Cardiac fibroblast (primary cell): ENCODE measurements around the gene TP53AIP1.

Experiments used
- DNase-seq, 2 donors: peaks; one replicate each; pipeline versions ENCODE4 v3.0.0 to v3.0.0-alpha.2; 2010; ENCODE audit warnings: low read depth in 2 of 2
- H3K4me3 ChIP-seq, 2 donors: replicated peaks in 1 of 2; 1 replicate in 1 of 2; 2 replicates in 1 of 2; pipeline ENCODE4 v1.5.1; 2011; ENCODE audit warnings: low read depth in 2 of 2, low read length in 2 of 2, mild to moderate bottlenecking in 2 of 2, moderate library complexity in 1 of 2
- TF ChIP-seq, protein P1 (sequence below): IDR thresholded peaks from one replicate; pipeline ENCODE4 v1.5.1; 2011; ENCODE audit warnings: low read depth, mild to moderate bottlenecking, low read length, inconsistent platforms

TP53AIP1 gene

DNA sequence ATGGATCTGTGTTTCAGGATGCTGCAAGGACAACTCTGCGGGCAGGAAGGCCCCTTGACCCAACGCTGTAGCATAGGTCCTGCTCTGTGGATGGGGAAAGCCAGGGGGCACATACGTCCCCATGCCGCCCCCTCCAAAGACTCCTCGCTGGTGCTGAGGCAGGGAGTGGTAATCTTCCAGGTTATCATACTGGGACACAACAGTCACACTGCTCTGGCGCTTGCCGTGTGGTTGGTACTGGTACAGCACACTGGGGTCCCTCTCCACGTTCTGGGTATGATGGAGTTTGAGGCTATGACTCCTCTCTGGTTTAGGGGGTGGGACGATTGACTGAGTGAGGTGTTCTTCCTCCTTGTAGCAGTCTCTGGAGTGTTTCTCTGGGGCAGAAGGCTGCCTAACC is 26.2 kb upstream of the TP53AIP1 start:
- no peak for DNase-seq
- TF ChIP-seq, protein P1, sequence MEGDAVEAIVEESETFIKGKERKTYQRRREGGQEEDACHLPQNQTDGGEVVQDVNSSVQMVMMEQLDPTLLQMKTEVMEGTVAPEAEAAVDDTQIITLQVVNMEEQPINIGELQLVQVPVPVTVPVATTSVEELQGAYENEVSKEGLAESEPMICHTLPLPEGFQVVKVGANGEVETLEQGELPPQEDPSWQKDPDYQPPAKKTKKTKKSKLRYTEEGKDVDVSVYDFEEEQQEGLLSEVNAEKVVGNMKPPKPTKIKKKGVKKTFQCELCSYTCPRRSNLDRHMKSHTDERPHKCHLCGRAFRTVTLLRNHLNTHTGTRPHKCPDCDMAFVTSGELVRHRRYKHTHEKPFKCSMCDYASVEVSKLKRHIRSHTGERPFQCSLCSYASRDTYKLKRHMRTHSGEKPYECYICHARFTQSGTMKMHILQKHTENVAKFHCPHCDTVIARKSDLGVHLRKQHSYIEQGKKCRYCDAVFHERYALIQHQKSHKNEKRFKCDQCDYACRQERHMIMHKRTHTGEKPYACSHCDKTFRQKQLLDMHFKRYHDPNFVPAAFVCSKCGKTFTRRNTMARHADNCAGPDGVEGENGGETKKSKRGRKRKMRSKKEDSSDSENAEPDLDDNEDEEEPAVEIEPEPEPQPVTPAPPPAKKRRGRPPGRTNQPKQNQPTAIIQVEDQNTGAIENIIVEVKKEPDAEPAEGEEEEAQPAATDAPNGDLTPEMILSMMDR, result no peak
- H3K4me3 ChIP-seq, result no peak overlapping the region

DNA sequence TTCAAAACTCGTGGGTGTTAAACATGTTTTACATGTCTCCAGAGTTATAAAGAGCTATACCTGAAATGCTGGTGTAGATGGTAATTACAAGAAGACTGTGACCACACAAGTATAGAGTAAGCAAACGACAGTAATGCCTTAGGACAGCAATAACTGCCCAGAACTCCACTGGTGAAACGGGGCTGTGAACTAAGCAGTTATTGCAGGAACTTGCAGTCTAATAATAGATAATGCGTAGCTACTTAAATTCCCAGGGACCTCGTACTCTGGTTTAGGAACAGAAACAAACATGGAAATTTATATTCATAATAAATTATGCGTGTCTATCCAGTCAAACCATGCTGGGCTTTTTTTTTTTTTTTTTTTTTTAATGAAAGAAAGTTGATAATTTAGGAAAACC is 24.9 kb upstream of the TP53AIP1 start:
- no peak for DNase-seq
- TF ChIP-seq, protein P1, result no peak
- no peak overlapping the region for H3K4me3 ChIP-seq

DNA sequence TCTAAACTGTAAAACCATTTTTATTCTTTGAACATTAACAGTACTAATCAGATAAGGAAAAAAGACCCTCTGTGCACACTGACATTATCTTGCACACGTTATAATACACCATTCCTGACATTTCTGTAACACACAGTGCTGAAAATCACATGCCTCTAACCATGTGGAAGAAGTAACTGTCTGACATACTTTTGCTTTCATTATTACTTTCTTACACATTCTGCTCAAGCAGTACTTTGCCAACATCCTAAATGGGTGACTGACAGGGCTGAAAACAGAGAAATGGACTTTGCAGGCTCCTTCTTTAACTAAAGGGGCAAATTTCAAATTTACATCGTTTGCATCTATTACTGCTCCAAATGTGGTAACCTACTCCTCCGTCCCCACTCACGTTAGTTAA is 22.8 kb upstream of the TP53AIP1 start:
- DNase-seq, result peak in 1 of 2 donors; percentile 11
- H3K4me3 ChIP-seq, result no peak overlapping the region
- TF ChIP-seq, protein P1, result no peak

DNA sequence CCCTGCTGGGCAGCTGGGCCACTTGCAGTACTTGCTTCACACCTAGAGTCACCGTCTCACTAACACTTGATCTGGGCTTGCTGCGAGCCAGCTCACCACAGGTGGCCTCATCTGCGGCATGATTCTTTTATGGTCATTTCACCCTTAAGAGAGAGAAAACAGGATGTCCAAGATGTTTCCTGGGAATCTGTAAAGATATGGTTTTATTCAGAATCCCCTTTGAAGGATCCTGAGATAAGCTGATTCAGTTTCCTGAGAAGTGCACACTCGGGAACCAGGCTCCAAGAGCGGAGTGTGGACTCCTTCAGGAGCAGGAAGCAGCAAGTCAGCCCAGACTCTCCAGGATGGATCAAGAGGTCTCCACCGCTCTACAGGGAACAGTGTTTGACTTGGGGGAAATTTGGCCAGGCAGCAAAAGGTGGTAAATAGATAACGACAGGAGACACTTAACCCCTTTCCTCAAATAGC is 21.8 kb upstream of the TP53AIP1 start:
- DNase-seq, result no peak
- H3K4me3 ChIP-seq, result no peak overlapping the region
- TF ChIP-seq, protein P1, result no peak

DNA sequence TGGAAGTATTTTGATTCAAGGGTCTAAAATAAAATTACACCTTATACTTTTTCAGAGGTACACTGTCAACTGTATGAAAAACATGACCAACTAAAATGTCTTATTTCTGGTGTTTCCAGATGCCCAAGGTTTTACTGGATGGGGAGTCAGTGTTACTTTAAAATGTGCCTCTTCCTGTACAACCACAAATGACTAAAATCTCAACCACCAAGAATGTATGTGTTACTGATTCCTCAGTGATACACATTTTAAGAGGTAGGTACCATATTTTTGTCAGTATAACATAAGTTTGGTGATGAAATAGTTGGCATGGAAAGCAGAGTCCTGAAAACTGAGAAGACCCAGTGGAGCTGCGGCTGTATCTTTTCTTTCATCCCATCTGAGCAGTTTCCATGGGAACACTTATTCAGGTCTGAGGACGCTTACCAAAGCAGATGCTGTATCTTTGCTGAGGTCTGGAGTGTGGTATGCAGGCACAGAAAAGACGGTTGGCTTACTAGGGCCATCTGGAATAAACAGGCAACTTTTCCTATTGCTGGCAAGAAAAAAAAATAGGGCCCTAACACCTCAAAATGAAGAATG is 21.2 kb upstream of the TP53AIP1 start:
- H3K4me3 ChIP-seq, result no peak overlapping the region
- peak in 1 of 2 donors; percentile 17 for DNase-seq
- TF ChIP-seq, protein P1, result no peak

DNA sequence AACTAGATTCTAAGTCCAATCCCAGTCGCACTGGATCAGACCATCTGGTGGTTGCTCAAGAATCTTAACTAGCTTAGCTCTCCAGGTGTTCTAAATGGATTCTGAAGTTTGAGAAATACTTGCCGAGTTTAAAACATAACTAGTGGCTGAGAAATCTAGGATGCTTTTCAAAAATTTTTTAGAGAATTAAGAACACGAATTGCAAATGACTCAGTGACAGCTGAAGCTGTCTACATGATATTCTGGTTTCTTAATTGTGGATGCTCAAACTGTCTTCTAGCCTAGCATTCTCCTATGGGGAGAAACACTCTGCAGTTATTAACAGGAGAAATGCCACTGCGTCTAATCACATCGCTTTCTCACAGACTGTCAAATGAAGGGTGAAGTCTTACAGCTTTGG is 20.2 kb upstream of the TP53AIP1 start:
- TF ChIP-seq, protein P1, result no peak
- no peak overlapping the region for H3K4me3 ChIP-seq
- DNase-seq, result no peak

DNA sequence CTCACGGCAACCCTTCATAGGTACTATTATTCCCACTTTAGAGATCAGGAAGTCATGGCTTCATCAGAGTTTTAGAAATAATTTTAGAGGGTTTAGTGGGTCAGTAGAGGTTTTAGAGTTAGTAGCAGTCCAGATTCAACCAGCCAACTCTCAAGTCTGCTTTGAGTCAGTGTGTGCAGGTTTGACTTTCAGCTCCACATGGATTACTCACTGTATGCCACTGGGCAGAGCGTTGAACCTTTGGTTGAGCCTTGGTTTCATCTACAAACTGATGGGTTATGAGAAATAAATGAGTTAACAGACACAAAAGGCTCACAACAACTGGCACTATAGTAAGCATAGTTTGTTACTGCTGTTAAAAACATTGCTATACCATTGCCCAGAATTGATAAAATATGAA is 19.0 kb upstream of the TP53AIP1 start:
- TF ChIP-seq, protein P1, result no peak
- H3K4me3 ChIP-seq, result no peak overlapping the region
- no peak for DNase-seq
